ENCODE measurements around the gene SPOCK3. TPM values are rescaled to one million over a fixed set of nuclear protein-coding genes. Genes with fewer than 3 reads are reported as not detected.
"Not testable (repeated sequence)": the region's sequence is repeated elsewhere in the genome, so short reads cannot be mapped to it uniquely, and the experiment has no call there.

The SPOCK3 gene
- total and polyA plus RNA-seq, 7 donors, result 0.39 to 3.9 (median 1.4) TPM; not detected in 2

DNA sequence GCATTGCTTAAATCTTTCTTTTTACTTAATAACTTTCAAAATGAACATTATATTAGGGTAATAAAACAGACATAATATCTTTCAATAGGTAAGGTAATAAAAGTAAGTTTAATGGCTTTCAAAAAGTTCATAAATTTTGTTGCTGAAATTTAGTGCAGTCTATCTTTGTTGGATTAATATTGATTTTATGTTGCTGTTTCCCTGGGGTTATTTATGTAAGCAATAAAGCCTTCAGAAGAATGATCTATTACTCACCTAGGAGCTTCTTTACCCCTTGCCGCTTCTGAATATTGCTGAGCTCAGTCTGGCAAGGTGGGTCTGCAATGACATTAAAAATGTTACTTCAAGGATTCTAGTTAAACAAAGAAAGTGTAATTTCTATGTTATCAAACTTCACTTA, 492.6 kb downstream of the SPOCK3 start:
- Histone ChIP-seq H3K36me3 (no peaks in the 10 kb centered on the region), H3K4me1 (no peaks in the 10 kb centered on the region), H3K27ac (no peak overlapping the region), H3K9me3 (peaks cover 0 to 2% (median 0%) of the 10 kb centered on the region in 4 donors), H3K4me3 (no peak overlapping the region), H3K27me3 (no peaks in the 10 kb centered on the region)
- intact Hi-C loops (cut with DNase I), result no loop called here
- 27 to 83% methylated on average over 1 of the region's 1 CpG for WGBS, 2 donors
- no peak for TF ChIP-seq CTCF (IDR thresholded peaks at IDR 0.05)
- no peak for DNase-seq

DNA sequence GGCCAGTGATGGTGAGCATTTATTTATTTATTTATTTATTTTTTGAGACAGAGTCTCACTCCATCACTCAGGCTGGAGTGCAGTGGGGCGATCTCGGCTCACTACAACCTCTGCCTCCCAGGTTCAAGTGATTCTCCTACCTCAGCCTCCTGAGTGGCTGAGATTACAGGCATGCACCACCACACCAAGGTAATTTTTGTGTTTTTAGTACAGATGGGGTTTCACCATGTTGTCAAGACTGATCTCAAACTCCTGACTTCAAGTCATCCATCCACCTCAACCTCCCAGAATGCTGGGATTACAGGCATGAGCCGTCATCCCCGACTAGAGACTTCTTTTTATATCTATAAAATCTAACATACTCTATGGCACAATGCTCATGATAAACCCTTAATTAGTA, 495.1 kb downstream of the SPOCK3 start:
- H3K36me3 ChIP-seq; H3K27me3 ChIP-seq; H3K4me3 ChIP-seq; DNase-seq; H3K4me1 ChIP-seq; H3K27ac ChIP-seq; H3K9me3 ChIP-seq; intact Hi-C loops (cut with DNase I): not testable (repeated sequence)
- WGBS, 2 donors, result 93 to 95% methylated on average over 4 of the region's 4 CpGs

DNA sequence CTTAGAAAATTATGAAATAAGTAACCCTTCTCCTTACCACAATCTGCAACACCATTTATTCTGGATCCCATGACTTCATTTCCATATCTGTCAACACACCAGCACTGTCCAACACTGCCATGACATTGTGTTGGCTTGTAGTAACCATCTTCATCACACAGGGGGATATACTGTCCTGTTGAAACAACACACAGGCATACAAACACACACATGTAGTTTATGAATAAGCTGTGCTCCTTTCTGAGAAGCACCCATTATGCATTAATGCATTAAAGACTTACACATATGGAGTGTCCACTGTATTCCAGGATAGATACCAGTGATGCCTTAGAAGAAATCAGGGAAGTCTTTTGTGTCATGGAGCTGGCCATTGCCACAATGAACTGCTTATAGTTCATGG, 496.9 kb downstream of the SPOCK3 start:
- Histone ChIP-seq H3K36me3 (no peaks in the 10 kb centered on the region), H3K4me1 (no peaks in the 10 kb centered on the region), H3K27ac (no peak overlapping the region), H3K9me3 (no peaks in the 10 kb centered on the region), H3K4me3 (no peak overlapping the region), H3K27me3 (no peaks in the 10 kb centered on the region)
- intact Hi-C loops (cut with DNase I), result no loop called here
- no peak for TF ChIP-seq CTCF (IDR thresholded peaks at IDR 0.05)
- TF ChIP-seq EP300 (IDR thresholded peaks at IDR 0.05), result no peak
- TF ChIP-seq POLR2A (IDR thresholded peaks at IDR 0.05), result no peak
- TF ChIP-seq POLR2AphosphoS5 (IDR thresholded peaks at IDR 0.05), result no peak
- DNase-seq, result no peak

GRCh38 chr4:166735553-166735952, 498.7 kb downstream of the SPOCK3 start:
- no peak overlapping the region for H3K4me3 ChIP-seq
- 83 to 88% methylated on average over 1 of the region's 1 CpG for WGBS, 2 donors
- no peaks in the 10 kb centered on the region for H3K4me1 ChIP-seq
- no peak for DNase-seq
- H3K36me3 ChIP-seq, result no peaks in the 10 kb centered on the region
- no peaks in the 10 kb centered on the region for H3K27me3 ChIP-seq
- H3K9me3 ChIP-seq, result no peaks in the 10 kb centered on the region
- TF ChIP-seq CTCF (IDR thresholded peaks at IDR 0.05) (no peak), POLR2A (IDR thresholded peaks at IDR 0.05) (no peak), EP300 (IDR thresholded peaks at IDR 0.05) (no peak), POLR2AphosphoS5 (IDR thresholded peaks at IDR 0.05) (no peak)
- no peak overlapping the region for H3K27ac ChIP-seq
- intact Hi-C loops (cut with DNase I), result no loop called here

- Histone ChIP-seq H3K27ac (no peak overlapping the region), H3K4me3 (no peak overlapping the region), H3K36me3 (no peaks in the 10 kb centered on the region), H3K9me3 (no peaks in the 10 kb centered on the region), H3K4me1 (no peaks in the 10 kb centered on the region), H3K27me3 (no peaks in the 10 kb centered on the region)
- no peak for DNase-seq
- TF ChIP-seq CTCF (IDR thresholded peaks at IDR 0.05) (no peak), POLR2AphosphoS5 (IDR thresholded peaks at IDR 0.05) (no peak)
- intact Hi-C loops (cut with DNase I), result no loop called here
- WGBS, 2 donors, result 92 to 93% methylated on average over 3 of the region's 3 CpGs
These were observed 499.5 kb downstream of the SPOCK3 start for GRCh38 chr4:166734797-166735196.

All from sigmoid colon (tissue), 7 donors.